Right ventricle myocardium superior (tissue), 1 donor: ENCODE results near the gene GPRC5C. TPM values are rescaled to one million over a fixed set of nuclear protein-coding genes. Genes with fewer than 3 reads are reported as not detected.

Experiments used
- ATAC-seq: fragments of 200-7000 bp; cut with Tn5 transposase; one replicate; pipeline ENCODE4 v1.9.1; 2020; ENCODE audit warnings: mild to moderate bottlenecking; ENCODE audit not compliant: poor library complexity
- DNase-seq: peaks from one replicate; pipeline ENCODE4 v3.0.0-alpha.2; 2020
- intact Hi-C: fragments of 100-400 bp; cut with DNase I; formaldehyde crosslinking; loops from one replicate; pipeline ENCODE4 v1.11.2; 2022
- total RNA-seq: library from RNA; stranded (reverse); fragmentation: NEBNext Ultra II Directional; extraction: Animal tissue kit (Norgen Biotek cat#: 25700); gene quantifications from one replicate; pipeline ENCODE4 v1.2.1, GENCODE V29; 2021
- donor health status: DM: no; HTN: yes; CAD: no; lungs with severe emphysema.

The GPRC5C gene
- total RNA-seq, 1 donor from 2014 or later: 30.5 TPM

DNA sequence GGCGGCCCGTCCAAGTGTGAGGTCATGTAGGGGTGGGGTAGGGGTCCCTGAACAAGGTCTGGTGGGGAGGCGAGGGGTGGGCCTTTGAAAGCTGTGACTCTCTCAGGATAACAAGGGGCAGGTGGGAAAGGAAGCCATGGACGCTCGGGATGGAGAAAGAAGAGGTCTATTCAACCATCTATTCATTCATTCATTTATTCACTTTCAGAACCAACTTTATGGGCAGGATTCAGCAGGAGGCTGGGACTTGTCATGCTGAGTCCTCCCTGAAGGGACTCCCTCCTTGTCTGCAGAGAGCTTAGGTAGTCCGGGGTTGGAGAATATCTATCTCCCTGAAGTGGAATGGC lies 25.9 kb downstream of the GPRC5C start:
- intact Hi-C loops: loop anchor here (1.0 to 10.0 kb wide), 3 partner anchors 78 to 253 kb away; partner anchors contain the start of gene RPL38
- DNase-seq (no peak), ATAC-seq (no peak)

DNA sequence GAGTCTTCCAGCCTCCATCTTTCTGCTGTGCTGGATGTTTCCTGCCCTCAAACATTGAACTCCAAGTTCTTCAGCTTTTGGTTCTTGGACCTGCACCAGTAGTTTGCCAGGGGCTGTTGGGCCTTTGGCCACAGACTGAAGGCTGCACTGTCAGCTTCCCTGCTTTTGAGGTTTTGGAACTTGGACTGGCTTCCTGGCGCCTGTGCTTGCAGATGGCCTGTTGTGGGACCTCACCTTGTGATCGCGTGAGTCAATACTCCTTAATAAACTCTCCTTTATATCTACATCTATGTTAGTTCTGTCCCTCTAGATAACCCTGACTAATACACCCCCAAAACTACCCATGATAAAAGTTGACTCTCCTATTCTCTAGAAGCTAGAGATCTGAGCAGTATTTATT lies 26.9 kb downstream of the GPRC5C start:
- intact Hi-C loops: loop anchor here (10.0 kb wide), 2 partner anchors 154 to 254 kb away; partner anchors contain the start of gene RPL38
- DNase-seq: no peak
- ATAC-seq: no peak

DNA sequence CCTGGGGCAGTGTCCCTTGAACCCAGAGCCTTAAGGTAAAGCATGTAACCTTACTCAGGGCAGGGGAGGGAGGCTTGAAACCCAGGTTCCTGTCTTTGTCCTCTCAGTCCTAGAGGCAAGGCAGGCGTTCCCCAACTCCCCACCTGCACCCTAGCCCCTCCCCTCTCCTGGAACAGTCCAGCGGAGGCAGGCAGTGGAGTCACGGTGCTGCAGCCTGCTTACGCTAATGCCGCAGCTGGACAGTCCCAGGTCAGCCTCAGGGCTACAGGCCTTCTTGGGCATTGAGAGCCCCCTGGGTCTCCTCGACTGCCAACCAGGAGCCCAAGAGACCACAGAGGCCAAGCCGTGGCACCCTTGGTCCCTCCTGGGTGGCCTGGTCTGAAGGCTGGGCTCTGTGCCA lies 27.7 kb downstream of the GPRC5C start:
- DNase-seq (peak; percentile 23), ATAC-seq (no peak)
- intact Hi-C loops: loop anchor here (10.0 kb wide), 2 partner anchors 155 to 255 kb away; partner anchors contain the start of gene RPL38

DNA sequence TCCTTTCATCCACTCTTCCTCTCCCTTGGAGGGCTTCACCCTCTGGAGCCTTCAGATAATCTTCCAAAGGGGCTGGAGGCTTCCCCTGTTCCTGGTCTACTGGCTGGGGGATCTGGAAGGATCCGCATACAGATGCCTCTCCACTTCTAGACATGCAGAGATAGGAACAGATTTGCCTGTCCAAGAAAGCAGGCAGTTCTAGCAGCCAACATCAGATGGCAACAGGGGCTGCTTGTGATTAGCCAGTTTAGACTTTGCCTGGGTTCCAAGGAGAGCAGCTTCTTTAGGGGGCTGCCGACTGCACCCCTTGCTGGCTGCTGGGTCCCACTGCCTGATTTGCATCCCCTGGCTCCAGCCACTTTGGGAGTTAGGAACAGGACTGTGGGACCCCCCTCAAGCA lies 28.4 kb downstream of the GPRC5C start:
- intact Hi-C loops: no loop called here
- no peak for ATAC-seq
- DNase-seq: no peak

DNA sequence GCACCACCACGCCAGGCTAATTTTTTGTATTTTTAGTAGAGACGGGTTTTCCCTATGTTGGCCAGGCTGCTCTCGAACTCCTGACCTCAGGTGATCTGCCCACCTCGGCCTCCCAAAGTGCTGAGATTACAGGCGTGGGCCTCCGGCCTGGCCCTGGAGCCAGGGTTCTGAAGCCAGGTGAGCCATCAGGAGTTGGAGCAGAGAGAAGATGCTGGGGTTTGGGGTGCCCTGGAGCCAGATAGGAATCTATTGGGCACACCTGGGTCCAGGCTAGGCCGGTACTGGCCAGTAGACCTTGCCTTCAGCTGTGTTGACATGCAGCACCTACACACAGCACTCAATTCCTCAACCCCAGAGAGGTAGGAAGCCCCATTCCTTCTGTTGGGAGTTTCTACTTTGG lies 29.1 kb downstream of the GPRC5C start:
- intact Hi-C loops: no loop called here

DNA sequence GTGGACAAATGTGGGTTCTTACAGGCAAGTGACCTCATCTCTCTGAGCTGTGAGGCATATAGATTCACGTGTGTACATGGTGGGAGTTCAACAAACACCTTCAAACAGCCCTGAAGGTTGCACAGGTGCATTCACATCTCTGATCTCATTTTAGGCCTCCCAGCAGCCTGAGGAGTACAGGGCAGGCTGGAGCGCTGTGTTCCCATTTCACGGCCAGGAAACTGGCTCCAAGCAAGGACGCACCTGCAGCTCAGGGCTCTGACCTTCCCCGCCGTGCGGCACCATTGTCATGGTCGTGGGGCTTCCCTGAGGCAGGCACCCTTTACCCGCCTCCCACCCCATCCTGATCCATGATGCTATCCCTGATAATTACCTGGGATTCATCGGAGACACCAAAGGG lies 29.7 kb downstream of the GPRC5C start:
- DNase-seq: no peak
- intact Hi-C loops: no loop called here
- ATAC-seq: no peak

More for the DNA sequence above, 29.1 kb downstream of the GPRC5C start:
- DNase-seq: no peak
- no peak for ATAC-seq

DNA sequence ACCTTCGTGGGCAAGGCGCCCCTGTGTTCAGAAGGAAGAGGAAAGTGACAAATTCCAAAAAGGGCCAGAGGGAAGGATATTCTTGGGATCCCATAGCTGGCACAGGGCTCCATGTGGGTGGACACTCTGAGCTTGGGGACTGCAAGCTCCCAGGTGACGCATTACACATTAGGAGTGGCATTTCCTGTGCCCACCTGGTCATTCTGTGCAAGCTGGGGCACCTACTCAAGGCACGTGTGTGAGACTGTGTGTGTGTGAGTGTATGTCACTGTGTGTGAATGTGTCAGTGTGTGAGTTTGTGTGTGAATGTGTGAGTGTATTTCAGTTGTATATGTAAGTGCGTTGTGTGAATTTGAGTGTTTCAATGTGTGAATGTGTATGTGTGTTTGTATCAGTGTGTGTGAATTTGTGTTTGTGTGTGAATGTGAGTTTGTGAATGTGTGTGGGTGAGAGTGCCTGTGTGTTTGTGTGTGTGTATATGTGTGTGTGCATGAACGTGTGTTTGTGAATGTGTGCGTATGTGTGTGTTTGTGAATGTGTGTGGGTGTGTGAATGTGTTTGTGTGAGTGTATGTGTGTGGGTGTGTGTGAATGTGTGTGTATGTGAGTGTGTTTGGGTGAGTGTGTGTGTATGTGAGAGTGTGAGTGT lies 33.0 kb downstream of the GPRC5C start:
- DNase-seq (peak; percentile 17), ATAC-seq (no peak)
- intact Hi-C loops: no loop called here

DNA sequence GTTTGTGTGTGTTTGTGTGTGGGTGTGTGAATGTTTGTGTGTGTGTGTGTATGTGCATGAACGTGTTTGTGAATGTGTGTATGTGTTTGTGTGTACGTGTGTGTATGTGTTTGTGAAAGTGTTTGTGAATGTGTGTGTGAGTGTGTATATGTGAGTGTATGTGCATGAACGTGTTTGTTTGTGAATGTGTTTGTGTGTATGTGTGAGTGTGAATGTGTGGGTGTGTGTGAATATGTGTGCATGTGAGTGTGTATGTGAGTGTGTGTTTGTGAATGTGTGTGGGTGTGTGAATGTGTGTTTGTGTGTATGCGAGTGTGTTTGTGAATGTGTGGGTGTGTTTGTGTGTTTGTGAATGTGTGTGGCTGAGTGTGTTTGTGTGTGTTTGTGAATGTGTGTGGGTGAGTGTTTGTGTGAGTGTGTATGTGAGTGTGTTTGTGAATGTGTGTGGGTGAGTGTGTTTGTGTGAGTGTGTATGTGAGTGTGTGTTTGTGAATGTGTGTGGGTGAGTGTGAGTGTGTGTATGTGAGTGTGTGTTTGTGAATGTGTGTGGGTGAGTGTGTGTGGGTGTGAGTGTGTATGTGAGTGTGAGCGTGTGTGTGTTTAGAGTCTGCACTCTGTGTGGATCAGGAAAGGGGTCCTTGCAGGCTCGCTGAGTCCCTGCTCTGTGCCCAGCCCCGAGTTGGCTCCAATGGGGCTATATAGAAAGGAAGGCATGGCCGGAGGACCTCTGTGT lies 33.7 kb downstream of the GPRC5C start:
- intact Hi-C loops: no loop called here
- no peak for DNase-seq
- ATAC-seq: no peak

DNA sequence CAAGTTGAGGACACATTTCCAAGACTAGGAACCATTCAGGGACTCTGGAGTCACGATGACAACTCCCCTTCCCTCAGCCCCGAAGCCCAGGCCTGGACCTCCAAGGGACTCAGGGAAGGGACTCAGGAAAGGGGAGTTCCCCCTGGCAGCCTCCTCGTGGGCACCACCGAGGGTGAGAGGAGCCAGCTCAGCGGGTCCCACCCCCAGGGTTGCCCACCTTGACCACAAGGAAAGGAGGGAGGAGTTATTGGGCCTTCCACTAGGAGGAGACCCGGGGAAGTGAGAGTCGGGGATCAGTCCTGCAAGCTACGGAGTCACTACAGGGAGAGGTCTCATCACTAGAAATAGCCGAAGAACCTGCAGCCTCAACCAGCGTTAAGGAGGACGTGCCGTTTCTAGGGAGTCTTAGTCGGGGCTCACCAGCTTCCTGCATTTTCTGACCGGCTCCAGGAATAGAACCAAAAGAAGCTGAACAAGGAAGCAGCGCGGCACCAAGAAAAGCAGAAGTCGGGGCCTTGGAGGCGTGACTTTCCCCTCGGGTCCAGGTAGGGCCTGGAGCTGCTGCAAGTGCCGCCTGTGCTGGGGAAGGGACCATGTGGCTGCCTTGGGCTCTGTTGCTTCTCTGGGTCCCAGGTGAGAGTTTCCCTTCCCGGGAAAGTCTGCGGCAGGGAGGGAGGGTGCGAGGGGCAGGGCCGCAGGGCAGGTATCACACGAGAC lies 34.4 kb downstream of the GPRC5C start, which contains the start of gene CD300A:
CD300A (plus strand) TSS at position 524 of the 717 bp plus-strand sequence; CDS start at position 594, 70 bp downstream.
- DNase-seq (peak; percentile 80), ATAC-seq (peak; percentile 40)
- intact Hi-C loops: no loop called here

DNA sequence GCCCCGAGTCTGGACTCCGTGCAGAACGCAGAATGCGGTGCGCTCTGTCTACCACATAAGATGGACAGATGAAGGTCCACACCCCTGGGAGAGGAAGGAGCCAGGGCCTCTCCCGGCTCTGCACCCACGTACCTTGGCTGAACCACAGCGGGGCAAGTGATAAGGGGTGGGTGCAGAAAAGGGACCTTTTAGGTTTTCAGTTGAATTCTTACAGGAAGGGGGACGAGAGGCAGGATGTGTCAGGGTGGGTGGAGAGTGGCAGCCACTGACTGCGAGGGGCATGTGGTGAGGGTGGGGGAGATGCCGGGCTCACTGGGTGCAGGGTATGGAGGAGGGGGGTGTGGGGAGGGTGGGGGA lies 34.9 kb downstream of the GPRC5C start:
- ATAC-seq (no peak), DNase-seq (peak; percentile 50)
- intact Hi-C loops: no loop called here

DNA sequence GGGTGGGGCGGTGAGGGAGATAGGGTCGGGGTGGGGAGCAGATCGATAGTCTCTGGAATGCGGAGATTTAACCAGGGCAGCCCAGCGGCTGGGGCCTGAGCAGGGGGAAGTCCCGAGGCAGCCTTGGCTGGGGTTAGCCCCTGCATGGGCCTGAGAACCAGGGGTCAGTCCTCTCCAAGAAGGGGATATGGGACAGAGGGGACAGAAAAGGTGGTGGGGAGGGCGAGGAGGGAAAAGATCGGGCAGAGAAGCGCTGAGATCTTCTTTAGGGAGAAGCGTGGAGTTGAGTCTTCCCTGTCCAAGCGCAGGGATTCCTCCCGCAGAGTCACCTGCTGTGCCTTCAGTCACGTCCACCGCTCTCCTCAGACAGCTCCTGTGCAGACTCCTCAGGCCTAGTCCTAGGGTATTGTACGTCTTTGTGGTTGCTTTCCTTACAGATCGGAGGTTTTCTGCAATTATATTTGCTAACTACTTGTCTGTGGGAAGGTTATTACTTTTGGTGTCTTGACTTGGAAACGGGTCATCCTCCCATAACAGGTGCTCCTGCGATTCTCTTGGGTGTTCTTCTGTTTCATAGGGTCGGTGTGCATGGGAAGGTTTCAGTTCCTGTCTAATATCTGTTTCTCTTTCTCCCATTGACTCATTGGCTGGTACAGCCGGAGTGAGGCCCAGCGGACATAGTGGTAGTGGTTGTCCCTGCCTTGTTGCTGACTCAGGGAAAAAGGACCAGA lies 35.5 kb downstream of the GPRC5C start:
- DNase-seq (peak; percentile 60), ATAC-seq (peak; percentile 35)
- intact Hi-C loops: no loop called here

DNA sequence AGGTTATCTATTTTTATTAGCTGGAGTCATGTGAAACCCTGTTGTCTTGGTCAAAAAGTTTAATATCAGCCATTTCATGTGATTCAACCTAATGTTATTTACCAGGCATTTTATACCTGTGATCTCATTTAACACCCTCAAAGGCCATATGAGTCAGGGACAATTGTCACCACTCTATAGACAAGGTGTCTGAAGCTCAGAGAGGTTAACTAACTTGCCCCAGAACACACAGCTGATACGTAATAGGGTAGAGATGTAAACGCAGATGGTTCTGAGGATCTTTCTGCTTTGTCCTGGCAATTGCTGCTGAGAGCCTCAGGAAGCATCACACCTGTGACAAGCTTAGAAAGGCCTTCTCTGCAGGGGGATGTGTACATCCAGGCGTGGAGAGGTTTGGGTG lies 39.5 kb downstream of the GPRC5C start:
- ATAC-seq (no peak), DNase-seq (no peak)
- intact Hi-C loops: no loop called here

DNA sequence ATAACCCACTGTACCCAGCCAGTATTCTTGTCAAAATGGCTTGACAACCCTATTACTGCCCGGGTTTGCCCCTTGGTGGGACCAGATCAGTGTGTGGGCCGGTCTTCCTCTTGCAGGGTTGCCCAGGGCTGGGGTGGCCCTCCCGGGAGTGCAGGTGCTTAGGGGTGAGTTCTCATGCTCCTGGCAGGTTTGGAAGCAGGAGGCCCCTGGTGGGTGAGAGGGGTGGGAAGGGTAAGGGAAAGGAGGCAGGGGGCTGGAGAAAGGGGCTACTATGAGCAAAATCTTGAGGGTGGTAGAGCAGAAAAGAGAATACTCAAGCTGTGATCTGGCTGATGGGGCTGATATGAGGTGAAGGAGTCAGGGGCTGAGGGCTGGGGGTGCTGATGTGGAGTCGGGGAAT lies 41.0 kb downstream of the GPRC5C start:
- intact Hi-C loops: no loop called here
- ATAC-seq: no peak
- no peak for DNase-seq

DNA sequence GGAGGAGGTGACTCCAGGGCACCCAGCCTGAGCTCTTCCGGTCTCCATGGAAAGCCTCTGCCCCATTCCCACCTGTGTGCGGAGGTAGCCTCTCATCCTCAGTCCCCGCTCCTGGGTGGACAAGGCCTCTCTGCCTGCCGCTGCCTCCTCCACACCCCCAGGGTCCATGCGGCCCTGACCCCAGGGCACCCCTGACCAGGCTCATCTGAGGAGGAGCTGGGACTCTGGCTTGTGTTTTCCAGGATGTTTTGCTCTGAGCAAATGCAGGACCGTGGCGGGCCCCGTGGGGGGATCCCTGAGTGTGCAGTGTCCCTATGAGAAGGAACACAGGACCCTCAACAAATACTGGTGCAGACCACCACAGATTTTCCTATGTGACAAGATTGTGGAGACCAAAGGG lies 41.4 kb downstream of the GPRC5C start:
- ATAC-seq (no peak), DNase-seq (no peak)
- intact Hi-C loops: no loop called here

DNA sequence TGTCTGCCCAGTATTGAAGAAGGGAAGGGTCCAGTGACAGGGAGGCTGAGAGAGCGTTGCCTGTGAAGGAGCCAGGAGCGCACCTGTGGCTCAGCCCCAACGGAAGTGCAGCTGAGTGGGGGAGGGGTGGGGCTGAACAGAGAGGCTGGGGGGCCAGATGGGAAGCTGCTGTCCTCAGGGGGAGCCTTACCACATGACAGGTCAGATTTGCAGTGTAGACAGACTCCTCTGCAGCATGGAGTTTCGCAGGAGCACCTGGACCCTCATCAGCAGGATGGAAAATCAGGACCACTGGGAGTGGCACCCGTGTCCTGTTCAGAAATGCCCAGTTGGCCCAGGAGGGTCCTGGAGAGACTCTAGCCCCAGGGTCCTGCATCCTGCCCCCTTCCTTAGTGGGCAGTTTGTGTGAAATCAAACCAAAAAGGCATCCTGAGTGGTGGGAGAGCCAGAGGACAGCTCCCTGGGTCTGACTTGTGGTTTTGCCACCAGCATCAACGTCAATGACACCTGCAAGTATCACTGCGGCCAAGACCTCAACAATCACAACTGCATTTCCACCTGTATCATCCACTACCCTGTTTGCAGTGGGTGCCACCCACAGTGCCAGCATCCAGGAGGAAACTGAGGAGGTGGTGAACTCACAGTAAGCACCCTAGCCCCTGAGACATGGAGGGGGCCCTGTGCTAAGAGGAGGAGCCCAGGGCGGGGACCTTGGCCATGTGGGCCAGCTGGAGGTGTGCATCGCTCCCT lies 42.3 kb downstream of the GPRC5C start:
- intact Hi-C loops: no loop called here
- ATAC-seq (no peak), DNase-seq (no peak)

DNA sequence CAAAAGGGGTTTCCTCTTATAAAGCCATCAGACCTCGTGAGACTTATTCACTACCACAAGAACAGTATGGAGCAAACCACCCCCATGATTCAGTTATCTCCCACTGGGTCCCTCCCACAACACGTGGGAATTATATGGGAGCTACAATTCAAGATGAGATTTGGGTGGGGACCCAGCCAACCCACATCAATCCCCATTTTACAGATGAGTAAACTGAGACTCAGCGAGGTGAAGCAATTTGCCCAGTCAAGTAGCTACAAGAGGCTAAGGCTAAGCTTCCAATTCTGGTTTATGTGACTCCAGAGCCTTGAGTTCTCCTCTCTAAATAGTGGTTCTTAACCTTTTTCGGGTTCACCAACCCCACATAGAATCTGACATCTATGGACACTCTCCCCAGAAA lies 43.3 kb downstream of the GPRC5C start:
- DNase-seq (no peak), ATAC-seq (no peak)
- intact Hi-C loops: no loop called here

DNA sequence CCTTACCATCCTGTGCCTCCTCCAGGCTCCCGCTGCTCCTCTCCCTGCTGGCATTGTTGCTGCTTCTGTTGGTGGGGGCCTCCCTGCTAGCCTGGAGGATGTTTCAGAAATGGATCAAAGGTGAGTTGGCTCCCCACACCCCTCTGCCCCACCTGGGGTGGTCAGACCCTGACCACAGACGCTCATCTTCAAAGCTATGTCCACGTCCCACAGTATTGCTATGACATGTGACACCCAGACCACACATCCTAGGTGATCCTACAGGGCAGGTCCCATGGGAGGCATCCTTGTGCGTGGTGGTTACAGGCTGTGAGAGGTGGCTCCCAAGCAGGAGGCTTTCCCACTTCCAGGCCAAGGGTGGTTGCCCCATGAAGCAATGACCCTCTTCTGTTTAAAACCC lies 45.5 kb downstream of the GPRC5C start:
- intact Hi-C loops: no loop called here
- DNase-seq (no peak), ATAC-seq (no peak)

DNA sequence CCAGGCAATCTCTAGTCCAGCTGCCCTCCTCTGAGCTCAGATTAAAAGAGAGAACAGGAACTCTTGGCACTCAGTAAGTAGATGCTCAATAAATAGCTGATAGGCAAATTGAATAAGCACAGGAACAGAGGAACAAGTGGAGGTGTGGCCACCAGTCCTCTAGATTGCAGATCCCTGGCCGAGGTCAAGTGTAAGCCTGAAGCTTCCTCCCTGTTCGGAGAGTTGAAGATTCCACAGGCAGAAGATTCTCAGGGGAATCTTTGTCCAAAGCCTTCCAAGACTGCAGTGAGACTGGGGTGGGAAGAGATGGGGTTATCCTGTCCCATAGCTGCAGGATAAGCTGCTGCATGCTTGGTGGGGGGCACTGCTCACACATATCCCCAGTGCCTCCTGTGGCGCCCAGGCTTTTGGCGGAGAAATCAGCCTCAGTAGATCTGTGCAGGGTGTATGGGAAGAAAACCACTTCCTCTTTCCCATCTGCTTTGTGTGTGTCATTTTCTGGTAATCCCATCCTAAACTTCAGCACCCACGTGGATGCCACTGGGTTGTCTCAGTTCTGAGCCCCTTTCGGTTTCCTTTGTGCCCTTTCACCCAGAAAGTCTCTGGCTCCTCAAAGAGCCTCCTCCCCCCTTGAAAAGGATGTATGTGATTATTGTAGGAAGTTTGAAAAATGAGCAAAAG lies 46.7 kb downstream of the GPRC5C start:
- DNase-seq (no peak), ATAC-seq (peak; percentile 75)
- intact Hi-C loops: no loop called here
